Vein endothelial cell (primary cell): ENCODE results near the gene AARSD1. TPM values are rescaled to one million over a fixed set of nuclear protein-coding genes. Genes with fewer than 3 reads are reported as not detected.

Experiments used
- small RNA-seq: library from RNA; depleted of rRNA; stranded (forward); fragments of <200 nt; gene quantifications from one replicate; pipeline ENCODE3, GENCODE V24; 2012
- total RNA-seq: library from RNA; depleted of rRNA; stranded (reverse); fragments of >200 nt; gene quantifications from 2 replicates; pipeline ENCODE4 v1.2.3, GENCODE V29; 2012

AARSD1 gene, protein sequence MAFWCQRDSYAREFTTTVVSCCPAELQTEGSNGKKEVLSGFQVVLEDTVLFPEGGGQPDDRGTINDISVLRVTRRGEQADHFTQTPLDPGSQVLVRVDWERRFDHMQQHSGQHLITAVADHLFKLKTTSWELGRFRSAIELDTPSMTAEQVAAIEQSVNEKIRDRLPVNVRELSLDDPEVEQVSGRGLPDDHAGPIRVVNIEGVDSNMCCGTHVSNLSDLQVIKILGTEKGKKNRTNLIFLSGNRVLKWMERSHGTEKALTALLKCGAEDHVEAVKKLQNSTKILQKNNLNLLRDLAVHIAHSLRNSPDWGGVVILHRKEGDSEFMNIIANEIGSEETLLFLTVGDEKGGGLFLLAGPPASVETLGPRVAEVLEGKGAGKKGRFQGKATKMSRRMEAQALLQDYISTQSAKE
- 12.9 and 17.6 TPM in 2 replicates for total RNA-seq

GRCh38 chr17:42964161-42964932 is at the start of gene AARSD1:
Gene AARSD1, minus strand, starts transcription at chr17:42964454. Its CDS starts 14 bp downstream, at chr17:42964440.

GRCh38 chr17:43006639-43007551 is 42.6 kb upstream of the AARSD1 start, which contains the start of gene IFI35:
Gene IFI35, plus strand, starts transcription at chr17:43006784. Its CDS starts 164 bp downstream, at chr17:43006948.

GRCh38 chr17:42997984-42998938 is 34.0 kb upstream of the AARSD1 start, which contains the start of gene RPL27:
Gene RPL27, plus strand, starts transcription at chr17:42998419. Its CDS starts 332 bp downstream, at chr17:42998751.

DNA sequence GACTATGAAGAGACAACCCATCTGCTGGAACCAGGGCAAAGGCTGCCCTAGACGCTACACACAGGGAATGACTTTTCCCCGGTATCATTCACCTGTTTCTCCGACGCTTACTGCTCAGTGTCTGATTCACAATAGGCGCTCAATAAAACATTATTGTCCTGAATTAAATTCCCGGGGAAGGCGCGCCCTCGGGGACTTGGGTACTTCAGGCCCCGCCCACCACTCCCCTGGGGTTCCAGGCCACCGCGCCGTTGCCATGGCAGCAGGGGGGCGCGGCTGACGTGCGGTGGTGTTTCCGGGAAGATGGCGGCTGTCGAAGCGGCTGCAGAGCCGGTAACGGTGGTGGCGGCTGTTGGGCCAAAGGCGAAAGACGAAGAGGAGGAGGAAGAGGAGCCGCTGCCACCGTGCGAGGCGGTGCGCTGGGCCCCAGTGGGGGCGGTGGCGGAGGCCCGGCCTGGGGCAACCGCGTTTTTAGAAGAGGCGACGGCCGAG is 16.1 kb upstream of the AARSD1 start, which contains the start of gene RUNDC1:
Gene RUNDC1 (plus strand): TSS at position 292 of the 492 bp plus-strand sequence. CDS start 12 bp downstream, at position 304.

DNA sequence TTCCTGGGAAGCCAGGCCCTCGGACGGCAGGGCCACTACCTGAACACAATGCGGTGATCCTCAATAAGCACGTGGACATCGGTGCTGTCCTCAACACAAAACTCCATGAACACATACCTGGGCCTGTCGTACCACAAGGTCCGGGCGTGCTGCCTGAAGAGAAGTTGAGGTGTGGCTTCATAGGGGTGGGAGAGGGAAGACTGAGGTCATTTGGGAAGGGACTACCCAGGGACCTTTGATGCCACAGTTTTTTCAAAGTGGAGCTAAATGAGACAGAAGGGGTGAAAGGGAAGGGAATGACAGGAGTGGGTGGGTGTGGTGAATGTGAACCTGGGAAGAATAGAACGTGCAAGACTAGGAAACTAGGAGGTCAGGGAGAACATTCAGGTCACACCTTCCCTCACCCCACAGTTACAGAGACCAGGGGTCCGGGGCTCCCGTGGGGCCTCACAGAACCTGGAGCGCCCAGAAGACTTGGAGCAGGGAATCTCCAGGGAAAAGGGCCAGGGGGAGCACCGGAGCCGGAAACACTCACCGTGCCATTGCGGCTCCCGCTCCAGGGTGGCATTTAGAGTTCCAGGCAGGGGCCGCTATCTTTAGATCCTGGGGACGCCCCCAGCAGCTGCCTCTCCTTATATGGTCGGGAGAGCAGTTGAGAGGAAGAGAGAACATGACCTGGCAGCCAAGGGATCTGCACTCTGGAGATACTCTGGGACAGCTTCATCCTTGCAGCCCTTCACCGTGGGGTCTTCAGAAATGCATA is 15.4 kb upstream of the AARSD1 start, which contains the start of gene PTGES3L:
Gene PTGES3L (minus strand): TSS at position 570 of the 763 bp plus-strand sequence. CDS start 27 bp downstream, at position 543.

Small RNAs within 50 kb of the gene (small RNA-seq; reads per million reads assigned to genes)
- gene AARSD1 (not detected), gene RF00561 (not detected)

Other genes with a start within 250 kb of the AARSD1 start
- gene EZH1, start 219.4 kb downstream of the AARSD1 start, total RNA-seq: 18.0 and 19.2 TPM in 2 replicates
- 7.6 and 19.6 TPM in 2 replicates for gene RAMP2, start 203.2 kb downstream of the AARSD1 start, total RNA-seq
- 46.1 and 50.1 TPM in 2 replicates for gene VPS25, start 191.0 kb downstream of the AARSD1 start, total RNA-seq
- gene WNK4, start 183.8 kb downstream of the AARSD1 start, total RNA-seq: 1.3 and 2.6 TPM in 2 replicates
- gene COA3, start 165.8 kb downstream of the AARSD1 start, total RNA-seq: 43.2 and 46.4 TPM in 2 replicates
- under 0.01 TPM in 1 of 2 replicates, not detected in the other for gene CNTD1, start 165.6 kb downstream of the AARSD1 start, total RNA-seq
- gene BECN1, start 140.2 kb downstream of the AARSD1 start, total RNA-seq: 81.2 and 86.2 TPM in 2 replicates
- 109 and 148 TPM in 2 replicates for gene PSME3, start 131.1 kb downstream of the AARSD1 start, total RNA-seq
- 0.65 and 1.9 TPM in 2 replicates for gene AOC2, start 119.9 kb downstream of the AARSD1 start, total RNA-seq
- gene AOC3, start 113.3 kb downstream of the AARSD1 start, total RNA-seq: under 0.01 TPM in 2 replicates
- not detected in 2 replicates for gene G6PC1, start 63.7 kb downstream of the AARSD1 start, total RNA-seq
- gene PTGES3L, start 15.6 kb upstream of the AARSD1 start, total RNA-seq: 0.33 and 0.38 TPM in 2 replicates
- gene RUNDC1, start 16.1 kb upstream of the AARSD1 start, total RNA-seq: 10.2 and 11.8 TPM in 2 replicates
- 1,055 and 1,604 TPM in 2 replicates for gene RPL27, start 34.0 kb upstream of the AARSD1 start, total RNA-seq
- gene IFI35, start 42.3 kb upstream of the AARSD1 start, total RNA-seq: 7.8 and 10.5 TPM in 2 replicates
- gene VAT1, start 57.9 kb upstream of the AARSD1 start, total RNA-seq: 345 and 356 TPM in 2 replicates
- gene RND2, start 60.8 kb upstream of the AARSD1 start, total RNA-seq: under 0.01 and 0.10 TPM in 2 replicates
- gene BRCA1, start 160.9 kb upstream of the AARSD1 start, total RNA-seq: 5.2 and 16.0 TPM in 2 replicates
- 84.2 and 92.1 TPM in 2 replicates for gene NBR1, start 206.8 kb upstream of the AARSD1 start, total RNA-seq
- 7.4 and 9.8 TPM in 2 replicates for gene TMEM106A, start 247.4 kb upstream of the AARSD1 start, total RNA-seq